PC-9 (cell line): ENCODE data around the gene PCDHGB3. TPM values are rescaled to one million over a fixed set of nuclear protein-coding genes. Genes with fewer than 3 reads are reported as not detected.
"Not testable (repeated sequence)": the region's sequence is repeated elsewhere in the genome, so short reads cannot be mapped to it uniquely, and the experiment has no call there.

ENCODE experiments used
- BruUV-seq: library from RNA; stranded (reverse); fragments of 400-500 nt; replicated peaks from 2 replicates; lab custom pipeline; 2021; lab: Mats Ljungman, UMichigan
- CTCF ChIA-PET: fragments of 300-600 bp; sonication (Branson Sonifier 250); formaldehyde crosslinking; loops from one replicate; lab custom pipeline; 2022; ENCODE audit warnings: antibody characterized with exemption; lab: Charles Lee
- POLR2A ChIA-PET: fragments of 300-600 bp; sonication (Branson Sonifier 250); formaldehyde crosslinking; loops from one replicate; lab custom pipeline; 2022; ENCODE audit warnings: antibody characterized with exemption; ENCODE audit not compliant: unreplicated experiment; lab: Charles Lee
- DNase-seq, 2 experiments: peaks; one replicate each; pipeline versions ENCODE4 v3.0.0 to v3.0.0-alpha.2; 2015 to 2022; ENCODE audit warnings: mixed read lengths in 1 of 2
- H2AFZ ChIP-seq: fragments of 200-600 bp; sonication (generic); 2 replicates; pipeline ENCODE4 v1.8.1; 2017; ENCODE audit warnings: antibody characterized with exemption
- H3F3A ChIP-seq: fragments of 200-600 bp; sonication (generic); 2 replicates; pipeline ENCODE4 v1.8.1; 2017; ENCODE audit warnings: antibody characterized with exemption, mild to moderate bottlenecking, low read depth; ENCODE audit not compliant: insufficient read depth
- H3K27ac ChIP-seq: fragments of 200-600 bp; sonication (generic); 2 replicates; pipeline ENCODE4 v1.6.1; 2016; ENCODE audit warnings: mixed run types
- H3K27me3 ChIP-seq: fragments of 200-600 bp; sonication (generic); 2 replicates; pipeline ENCODE4 v1.6.1; 2016; ENCODE audit warnings: low read depth, mixed run types; ENCODE audit not compliant: insufficient read depth
- H3K36me3 ChIP-seq: fragments of 200-600 bp; sonication (generic); 2 replicates; pipeline ENCODE4 v1.6.1; 2016; ENCODE audit warnings: low read depth, mixed run types
- H3K4me1 ChIP-seq: fragments of 200-600 bp; sonication (generic); replicated peaks from 2 replicates; pipeline ENCODE4 v1.6.1; 2016; ENCODE audit warnings: mixed run types; ENCODE audit not compliant: insufficient read depth
- H3K4me2 ChIP-seq: fragments of 200-600 bp; sonication (generic); 2 replicates; pipeline ENCODE4 v1.6.1; 2017; ENCODE audit warnings: mixed run types
- H3K4me3 ChIP-seq: fragments of 200-600 bp; sonication (generic); 2 replicates; pipeline ENCODE4 v1.6.1; 2016; ENCODE audit warnings: mixed run types
- H3K79me2 ChIP-seq: fragments of 200-600 bp; sonication (generic); 2 replicates; pipeline ENCODE4 v1.6.1; 2017; ENCODE audit warnings: low read depth, mixed run types
- H3K9me2 ChIP-seq: fragments of 200-600 bp; sonication (generic); 2 replicates; pipeline ENCODE4 v1.8.1; 2017; ENCODE audit warnings: mild to moderate bottlenecking; ENCODE audit not compliant: insufficient read depth
- H3K9me3 ChIP-seq: fragments of 200-600 bp; sonication (generic); 2 replicates; pipeline ENCODE4 v1.8.1; 2016; ENCODE audit warnings: low read depth; ENCODE audit not compliant: insufficient read depth
- H4K20me1 ChIP-seq: fragments of 200-600 bp; sonication (generic); 2 replicates; pipeline ENCODE4 v1.8.1; 2017; ENCODE audit not compliant: insufficient read depth
- CTCF ChIP-seq: fragments of 200-600 bp; sonication (generic); conservative IDR thresholded peaks from 2 replicates; pipeline ENCODE4 v1.6.1; 2017; ENCODE audit warnings: mixed run types, antibody characterized with exemption, mild to moderate bottlenecking, moderate library complexity
- EZH2 ChIP-seq: fragments of 200-600 bp; sonication (generic); IDR thresholded peaks from 2 replicates; pipeline ENCODE4 v1.8.0; 2017; ENCODE audit warnings: antibody characterized with exemption, low read depth
- intact Hi-C: fragments of 100-400 bp; cut with micrococcal nuclease; formaldehyde crosslinking; loops from one replicate; pipeline ENCODE4 v1.10.0; 2022; ENCODE audit not compliant: unreplicated experiment
- total RNA-seq: library from RNA; stranded (reverse); gene quantifications from 2 replicates; pipeline ENCODE4 v1.2.3, GENCODE V29; 2021

PCDHGB3 gene
- total RNA-seq, 1 experiment from 2014 or later, result not detected

- no peaks in the 10 kb centered on the region for H3F3A ChIP-seq
- intact Hi-C loops, result no loop called here
These were observed 33.3 kb downstream of the PCDHGB3 start for GRCh38 chr5:141403387-141403786.

GRCh38 chr5:141407790-141408505, 37.9 kb downstream of the PCDHGB3 start, which contains the start of gene PCDHGB6:
PCDHGB6 (plus strand) TSS chr5:141408021; CDS start chr5:141408203, 182 bp downstream.
- H3F3A ChIP-seq, H3K4me1 ChIP-seq, H3K27ac ChIP-seq, intact Hi-C loops, H3K4me2 ChIP-seq, H3K79me2 ChIP-seq, H3K4me3 ChIP-seq, BruUV-seq, H3K9me3 ChIP-seq, H2AFZ ChIP-seq, POLR2A ChIA-PET, H3K9me2 ChIP-seq, H3K36me3 ChIP-seq, H4K20me1 ChIP-seq: not testable (repeated sequence)
- CTCF ChIA-PET, result interaction anchor here (0.6 to 1.7 kb wide), 2 partner anchors 153 to 156 kb away, joined by 4 to 5 read pairs; no protein-coding TSS in a partner anchor
- H3K27me3 ChIP-seq, result peaks cover 37% of the 10 kb centered on the region; the same call in 1 of the 2 replicates
- DNase-seq, result peak in 1 of 2 experiments; percentile 21
- peak; percentile 59 for TF ChIP-seq CTCF

More at GRCh38 chr5:141403387-141403786, 33.3 kb downstream of the PCDHGB3 start:
- H3K79me2 ChIP-seq, result no peaks in the 10 kb centered on the region
- POLR2A ChIA-PET, result interaction anchor here (0.7 kb wide), 1 partner anchor 137 kb away, joined by 4 read pairs; no protein-coding TSS in a partner anchor
- H3K27me3 ChIP-seq, result peaks cover 56% of the 10 kb centered on the region
- H2AFZ ChIP-seq, result no peak overlapping the region
- H3K27ac ChIP-seq, result no peak overlapping the region
- CTCF ChIA-PET, result interaction anchor here (0.6 kb wide), 1 partner anchor 73 kb away, joined by 3 read pairs; the partner anchor contains the start of gene PCDHGA1
- H3K4me3 ChIP-seq, result no peak overlapping the region
- no peaks in the 10 kb centered on the region for H3K9me3 ChIP-seq
- no peaks in the 10 kb centered on the region for H4K20me1 ChIP-seq
- TF ChIP-seq EZH2 (no peak), CTCF (no peak)
- no peak overlapping the region for H3K4me2 ChIP-seq
- no TSS peak for BruUV-seq
- H3K36me3 ChIP-seq, result no peaks in the 10 kb centered on the region
- no peak for DNase-seq
- no peaks in the 10 kb centered on the region for H3K4me1 ChIP-seq
- no peaks in the 10 kb centered on the region for H3K9me2 ChIP-seq

GRCh38 chr5:141409598-141410306, 39.7 kb downstream of the PCDHGB3 start:
- no peaks in the 10 kb centered on the region for H3K9me3 ChIP-seq
- no peak overlapping the region for H3K4me3 ChIP-seq
- no peaks in the 10 kb centered on the region for H3K36me3 ChIP-seq
- intact Hi-C loops, result loop anchor here (5.0 to 10.0 kb wide), 3 partner anchors 85 to 327 kb away; partner anchors contain the start of genes PCDHB14 and TAF7
- no peak for DNase-seq
- no peak overlapping the region for H3K4me2 ChIP-seq
- no peaks in the 10 kb centered on the region for H4K20me1 ChIP-seq
- no TSS peak for BruUV-seq
- no peak overlapping the region for H2AFZ ChIP-seq
- no peaks in the 10 kb centered on the region for H3K4me1 ChIP-seq
- no peaks in the 10 kb centered on the region for H3K79me2 ChIP-seq
- POLR2A ChIA-PET, result no interaction called here
- CTCF ChIA-PET, result no interaction called here
- no peaks in the 10 kb centered on the region for H3F3A ChIP-seq
- H3K27me3 ChIP-seq, result peaks cover 23% of the 10 kb centered on the region; the same call in 1 of the 2 replicates
- H3K9me2 ChIP-seq, result no peaks in the 10 kb centered on the region
- TF ChIP-seq CTCF (no peak), EZH2 (no peak)
- no peak overlapping the region for H3K27ac ChIP-seq
